NCI-H128 (cell line): ENCODE data around the gene KRTAP19-7.

Source experiments
- DNase-seq: peaks from one replicate; lab custom pipeline; 2025; ENCODE audit not compliant: unreplicated experiment; lab: John Stamatoyannopoulos, UW

The KRTAP19-7 gene

GRCh38 chr21:30561264-30561895 lies at the start of gene KRTAP19-7:
TSS of gene KRTAP19-7 (minus strand) at chr21:30561314. CDS start at chr21:30561289, 25 bp downstream.
- DNase-seq = no peak

- no peak for DNase-seq
Measured at GRCh38 chr21:30605968-30606367, 44.9 kb upstream of the KRTAP19-7 start.

GRCh38 chr21:30600787-30601186 lies 39.7 kb upstream of the KRTAP19-7 start, which contains the start of gene KRTAP22-1:
TSS of gene KRTAP22-1 (plus strand) at chr21:30601087.
- DNase-seq = no peak

- no peak for DNase-seq
Measured at GRCh38 chr21:30598802-30599201, 37.7 kb upstream of the KRTAP19-7 start, which contains the start of gene KRTAP6-2. TSS of gene KRTAP6-2 (minus strand) at chr21:30598902. CDS start at chr21:30598874, 28 bp downstream.

- no peak for DNase-seq
Measured at GRCh38 chr21:30592140-30592539, 31.0 kb upstream of the KRTAP19-7 start, which contains the start of gene KRTAP6-3. TSS of gene KRTAP6-3 (plus strand) at chr21:30592440. CDS start at chr21:30592446, 6 bp downstream.

- no peak for DNase-seq
Measured at GRCh38 chr21:30590297-30590696, 29.2 kb upstream of the KRTAP19-7 start, which contains the start of gene KRTAP22-2. TSS of gene KRTAP22-2 (minus strand) at chr21:30590397.

GRCh38 chr21:30582870-30583269 lies 21.8 kb upstream of the KRTAP19-7 start:
- DNase-seq = no peak

GRCh38 chr21:30580132-30580531 lies 19.0 kb upstream of the KRTAP19-7 start:
- DNase-seq = no peak

- no peak for DNase-seq
Measured at GRCh38 chr21:30579346-30579745, 18.2 kb upstream of the KRTAP19-7 start.

- no peak for DNase-seq
Measured at GRCh38 chr21:30577766-30578165, 16.7 kb upstream of the KRTAP19-7 start.

GRCh38 chr21:30567617-30568016 lies 6.5 kb upstream of the KRTAP19-7 start:
- no peak for DNase-seq

GRCh38 chr21:30563630-30564029 lies 2.5 kb upstream of the KRTAP19-7 start:
- no peak for DNase-seq

- DNase-seq = no peak
Measured at GRCh38 chr21:30563072-30563471, 2.0 kb upstream of the KRTAP19-7 start.

- no peak for DNase-seq
Measured at GRCh38 chr21:30561957-30562356, 843 bp upstream of the KRTAP19-7 start.

GRCh38 chr21:30555095-30555494 lies 6.0 kb downstream of the KRTAP19-7 start:
- no peak for DNase-seq

GRCh38 chr21:30552782-30553181 lies 8.3 kb downstream of the KRTAP19-7 start:
- DNase-seq = no peak

- DNase-seq = no peak
Measured at GRCh38 chr21:30541764-30542163, 19.4 kb downstream of the KRTAP19-7 start, which contains the start of gene KRTAP19-6. TSS of gene KRTAP19-6 (minus strand) at chr21:30541864. CDS start at chr21:30541833, 31 bp downstream.

GRCh38 chr21:30518876-30519275 lies 42.2 kb downstream of the KRTAP19-7 start:
- DNase-seq = no peak

- DNase-seq = no peak
Measured at GRCh38 chr21:30515681-30516080, 45.4 kb downstream of the KRTAP19-7 start.
